Panc1 (cell line): Measurements from ENCODE around the gene FAM216B.

Experiments used
- CTCF ChIP-seq: fragments of 450-650 bp; IDR thresholded peaks from 2 replicates; pipeline ENCODE4 v1.5.1; 2017; ENCODE audit warnings: mild to moderate bottlenecking
- POLR2AphosphoS5 ChIP-seq: IDR thresholded peaks from 2 replicates; pipeline ENCODE4 v1.6.1; 2012; ENCODE audit warnings: mild to moderate bottlenecking, low read depth, low read length, moderate library complexity

GRCh38 chr13:42788601-42789000 lies 7.2 kb downstream of the FAM216B start:
- TF ChIP-seq POLR2AphosphoS5 = no peak
- no peak for TF ChIP-seq CTCF
